A549 (cell line): ENCODE measurements around the gene SLC2A8.

Experiments used
- BHLHE40 ChIP-seq: IDR thresholded peaks from 2 replicates; pipeline ENCODE4 v1.6.1; 2012; ENCODE audit warnings: low read depth, low read length, inconsistent platforms
- CTCF ChIP-seq: fragments of >200 bp; sonication (Bioruptor Twin); formaldehyde crosslinking; IDR thresholded peaks from 3 replicates; pipeline ENCODE4 v1.5.1; 2016
- JUN ChIP-seq, 2 experiments: fragments of >200 bp; sonication (Bioruptor Twin); formaldehyde crosslinking; IDR thresholded peaks; 2 replicates in 1 of 2; 3 replicates in 1 of 2; pipeline ENCODE4 v1.6.1; 2016 to 2017
- MAX ChIP-seq: IDR thresholded peaks from 2 replicates; pipeline ENCODE4 v1.6.1; 2012
- NFE2L2 ChIP-seq: fragments of 150-350 bp; conservative IDR thresholded peaks from 2 replicates; pipeline ENCODE4 v1.6.1; 2014; ENCODE audit warnings: low read length
- NPAS2 ChIP-seq: fragments of 250-450 bp; sonication (Bioruptor Pico); IDR thresholded peaks from 2 replicates; pipeline ENCODE4 v1.8.0; 2022; ENCODE audit warnings: mild to moderate bottlenecking, moderate library complexity, borderline replicate concordance
- POLR2A ChIP-seq: IDR thresholded peaks from 2 replicates; pipeline ENCODE4 v1.6.1; 2012; ENCODE audit warnings: mild to moderate bottlenecking, low read length
- REST ChIP-seq: fragments of 200-600 bp; sonication (generic); IDR thresholded peaks from 2 replicates; pipeline ENCODE4 v1.6.1; 2016; ENCODE audit warnings: antibody characterized with exemption, mild to moderate bottlenecking, moderate library complexity
- RFX5 ChIP-seq: fragments of 450-650 bp; IDR thresholded peaks from 2 replicates; pipeline ENCODE4 v1.7.1; 2014; ENCODE audit warnings: antibody characterized with exemption, mild to moderate bottlenecking, moderate library complexity
- USF2 ChIP-seq: fragments of 450-650 bp; IDR thresholded peaks from 2 replicates; pipeline ENCODE4 v1.6.1; 2014; ENCODE audit warnings: antibody characterized with exemption
- ZC3H11A ChIP-seq: fragments of 450-650 bp; IDR thresholded peaks from 2 replicates; pipeline ENCODE4 v1.6.1; 2014; ENCODE audit warnings: antibody characterized with exemption, mild to moderate bottlenecking

- TF ChIP-seq CTCF (no peak), RFX5 (no peak), NPAS2 (CRISPR knock-in tag) (no peak), REST (no peak), USF2 (no peak), MAX (no peak), POLR2A (no peak), ZC3H11A (no peak), BHLHE40 (no peak), JUN (IDR thresholded peaks at IDR 0.05) (no peak), NFE2L2 (no peak)
Observed at GRCh38 chr9:127384016-127384730, 12.8 kb upstream of the SLC2A8 start.
